NCI-H1694 (cell line): ENCODE results near the gene CORO7.

Experiments
- DNase-seq: peaks from one replicate; lab custom pipeline; 2025; lab: John Stamatoyannopoulos, UW

CORO7 gene

GRCh38 chr16:4416200-4417032, at the start of gene CORO7:
TSS of gene CORO7 (minus strand) at chr16:4416596. CDS start at chr16:4416518, 78 bp downstream.
- peak; percentile 69 for DNase-seq

GRCh38 chr16:4463522-4464163, 47.2 kb upstream of the CORO7 start:
- no peak for DNase-seq

GRCh38 chr16:4461250-4462085, 45.1 kb upstream of the CORO7 start:
- DNase-seq = no peak

- DNase-seq = no peak
These were observed 44.5 kb upstream of the CORO7 start for GRCh38 chr16:4460936-4461249.

GRCh38 chr16:4455951-4456350, 39.6 kb upstream of the CORO7 start:
- no peak for DNase-seq

- no peak for DNase-seq
These were observed 38.7 kb upstream of the CORO7 start for GRCh38 chr16:4455081-4455480.

- no peak for DNase-seq
These were observed 38.2 kb upstream of the CORO7 start for GRCh38 chr16:4454623-4455022.

- no peak for DNase-seq
These were observed 36.3 kb upstream of the CORO7 start for GRCh38 chr16:4452674-4453073.

GRCh38 chr16:4450931-4451519, 34.6 kb upstream of the CORO7 start:
- DNase-seq = peak; percentile 10

- DNase-seq = no peak
These were observed 34.0 kb upstream of the CORO7 start for GRCh38 chr16:4450430-4450829.

GRCh38 chr16:4443986-4444385, 27.6 kb upstream of the CORO7 start:
- no peak for DNase-seq

GRCh38 chr16:4443271-4443670, 26.9 kb upstream of the CORO7 start:
- DNase-seq = no peak

- no peak for DNase-seq
These were observed 26.0 kb upstream of the CORO7 start for GRCh38 chr16:4442371-4442770.

GRCh38 chr16:4437366-4437765, 21.0 kb upstream of the CORO7 start:
- no peak for DNase-seq

- no peak for DNase-seq
These were observed 19.1 kb upstream of the CORO7 start for GRCh38 chr16:4435337-4436067.

GRCh38 chr16:4433914-4434787, 17.8 kb upstream of the CORO7 start:
- no peak for DNase-seq

- no peak for DNase-seq
These were observed 16.8 kb upstream of the CORO7 start for GRCh38 chr16:4433228-4433627.

- DNase-seq = no peak
These were observed 14.6 kb upstream of the CORO7 start for GRCh38 chr16:4431023-4431422.

- DNase-seq = no peak
These were observed 12.1 kb upstream of the CORO7 start for GRCh38 chr16:4428500-4428899.

- no peak for DNase-seq
These were observed 10.5 kb upstream of the CORO7 start for GRCh38 chr16:4426722-4427372.
